HEK293 (cell line): ENCODE data around the gene C20orf96.

Source experiments
- CTCF ChIA-PET: fragments of 350-600 bp; formaldehyde crosslinking; extraction: SDS; loops from one replicate; lab custom pipeline; 2021; ENCODE audit warnings: antibody characterized with exemption; lab: Yijun Ruan, JAX
- POLR2A ChIA-PET: fragments of 300-600 bp; formaldehyde crosslinking; extraction: SDS; loops from one replicate; lab custom pipeline; 2020; ENCODE audit warnings: antibody characterized with exemption, inconsistent platforms; lab: Yijun Ruan, JAX
- H3K27ac ChIP-seq: fragments of 200-500 bp; sonication (Bioruptor generic); 2 replicates; pipeline ENCODE4 v1.5.1; 2014; ENCODE audit warnings: low read depth, low read length, control low read depth, inconsistent platforms; ENCODE audit errors: extremely low read depth
- H3K36me3 ChIP-seq, 2 experiments: fragments of 200-500 bp in 1 of 2; sonication (Bioruptor generic) in 1 of 2; 1 replicate in 1 of 2; 2 replicates in 1 of 2; pipeline ENCODE4 v1.5.1; 2014 to 2017; ENCODE audit warnings: inconsistent platforms in 2 of 2, low read length in 2 of 2; ENCODE audit not compliant: control insufficient read depth in 2 of 2, insufficient read depth in 1 of 2
- H3K4me1 ChIP-seq: fragments of 200-500 bp; sonication (Bioruptor generic); 2 replicates; pipeline ENCODE4 v1.5.1; 2014; ENCODE audit warnings: mild to moderate bottlenecking, low read length, inconsistent platforms; ENCODE audit not compliant: control insufficient read depth, insufficient read depth
- H3K4me3 ChIP-seq: 2 replicates; pipeline ENCODE4 v1.5.1; 2011; ENCODE audit warnings: low read depth, mild to moderate bottlenecking, control low read depth, low read length, moderate library complexity
- H3K9me3 ChIP-seq: fragments of 200-500 bp; sonication (Bioruptor generic); 2 replicates; pipeline ENCODE4 v1.5.1; 2014; ENCODE audit warnings: low read depth, low read length, inconsistent platforms; ENCODE audit not compliant: control insufficient read depth, insufficient read depth
- EGR2 ChIP-seq: fragments of 450-650 bp; formaldehyde crosslinking; IDR thresholded peaks from 2 replicates; pipeline ENCODE4 v1.5.1; 2016; ENCODE audit warnings: low read depth, missing biosample characterization, missing genetic modification characterization
- GLI2 ChIP-seq: fragments of 450-650 bp; formaldehyde crosslinking; IDR thresholded peaks from 2 replicates; pipeline ENCODE4; 2017; ENCODE audit warnings: missing biosample characterization, missing genetic modification characterization, low read depth, borderline replicate concordance
- GLI4 ChIP-seq: fragments of 450-650 bp; formaldehyde crosslinking; IDR thresholded peaks from 2 replicates; pipeline ENCODE4 v1.5.1; 2016; ENCODE audit warnings: missing biosample characterization, missing genetic modification characterization
- KLF1 ChIP-seq: fragments of 450-650 bp; formaldehyde crosslinking; IDR thresholded peaks from 2 replicates; pipeline ENCODE4 v1.5.1; 2016; ENCODE audit warnings: missing biosample characterization, missing genetic modification characterization
- KLF9 ChIP-seq: fragments of 450-650 bp; formaldehyde crosslinking; IDR thresholded peaks from 2 replicates; pipeline ENCODE4 v1.5.1; 2016; ENCODE audit warnings: missing biosample characterization, missing genetic modification characterization, low read depth
- PRDM1 ChIP-seq: fragments of 450-650 bp; formaldehyde crosslinking; IDR thresholded peaks from 2 replicates; pipeline ENCODE4; 2016; ENCODE audit warnings: missing biosample characterization, missing genetic modification characterization
- SCRT2 ChIP-seq: fragments of 450-650 bp; formaldehyde crosslinking; IDR thresholded peaks from 2 replicates; pipeline ENCODE4 v1.5.1; 2016; ENCODE audit warnings: missing biosample characterization, missing genetic modification characterization
- SETDB1 ChIP-seq: IDR thresholded peaks from one replicate; pipeline ENCODE4 v1.6.1; 2017; ENCODE audit warnings: mild to moderate bottlenecking, low read length, moderate library complexity, mixed read lengths; ENCODE audit not compliant: insufficient read length
- ZBTB8A ChIP-seq: fragments of 450-650 bp; formaldehyde crosslinking; IDR thresholded peaks from 2 replicates; pipeline ENCODE4 v1.5.1; 2016; ENCODE audit warnings: missing biosample characterization, missing genetic modification characterization
- ZFP3 ChIP-seq: fragments of 450-650 bp; formaldehyde crosslinking; IDR thresholded peaks from 2 replicates; pipeline ENCODE4 v1.5.1; 2016; ENCODE audit warnings: low read depth, missing biosample characterization, missing genetic modification characterization
- ZNF10 ChIP-seq: fragments of 450-650 bp; formaldehyde crosslinking; IDR thresholded peaks from 2 replicates; pipeline ENCODE4 v1.5.1; 2017; ENCODE audit warnings: missing biosample characterization, missing genetic modification characterization
- ZNF2 ChIP-seq: fragments of 450-650 bp; formaldehyde crosslinking; IDR thresholded peaks from 2 replicates; pipeline ENCODE4 v1.5.1; 2016; ENCODE audit warnings: missing biosample characterization, missing genetic modification characterization
- ZNF221 ChIP-seq: fragments of 450-650 bp; formaldehyde crosslinking; IDR thresholded peaks from 2 replicates; pipeline ENCODE4 v1.5.1; 2017; ENCODE audit warnings: missing biosample characterization, missing genetic modification characterization, borderline replicate concordance
- ZNF24 ChIP-seq: fragments of 450-650 bp; formaldehyde crosslinking; IDR thresholded peaks from 2 replicates; pipeline ENCODE4 v1.5.1; 2016; ENCODE audit warnings: missing biosample characterization, missing genetic modification characterization
- ZNF274 ChIP-seq, 2 experiments: fragments of 200-500 bp in 1 of 2; fragments of 450-650 bp in 1 of 2; sonication (Bioruptor generic) in 1 of 2; formaldehyde crosslinking in 1 of 2; IDR thresholded peaks; 2 replicates each; pipeline versions ENCODE4 v1.5.1 to v1.6.1; 2014 to 2016; ENCODE audit warnings: borderline replicate concordance in 1 of 2, inconsistent platforms in 1 of 2, low read length in 1 of 2, missing biosample characterization in 1 of 2, missing genetic modification characterization in 1 of 2
- ZNF394 ChIP-seq: fragments of 450-650 bp; formaldehyde crosslinking; IDR thresholded peaks from 2 replicates; pipeline ENCODE4 v1.5.1; 2016; ENCODE audit warnings: missing biosample characterization, missing genetic modification characterization, mild to moderate bottlenecking, moderate library complexity, borderline replicate concordance
- ZNF501 ChIP-seq: fragments of 450-650 bp; formaldehyde crosslinking; IDR thresholded peaks from 2 replicates; pipeline ENCODE4 v1.5.1; 2016; ENCODE audit warnings: missing biosample characterization, missing genetic modification characterization
- ZNF600 ChIP-seq: fragments of 450-650 bp; formaldehyde crosslinking; IDR thresholded peaks from 2 replicates; pipeline ENCODE4 v1.5.1; 2016; ENCODE audit warnings: missing biosample characterization, missing genetic modification characterization
- ZNF654 ChIP-seq: fragments of 450-650 bp; formaldehyde crosslinking; IDR thresholded peaks from 2 replicates; pipeline ENCODE4 v1.5.1; 2016; ENCODE audit warnings: low read depth, missing biosample characterization, missing genetic modification characterization
- ZNF692 ChIP-seq: fragments of 450-650 bp; formaldehyde crosslinking; IDR thresholded peaks from 2 replicates; pipeline ENCODE4 v1.5.1; 2016; ENCODE audit warnings: missing biosample characterization, missing genetic modification characterization
- ZNF791 ChIP-seq: fragments of 450-650 bp; formaldehyde crosslinking; IDR thresholded peaks from 2 replicates; pipeline ENCODE4 v1.5.1; 2016; ENCODE audit warnings: missing biosample characterization, missing genetic modification characterization
- ZNF830 ChIP-seq: fragments of 450-650 bp; IDR thresholded peaks from 2 replicates; pipeline ENCODE4 v1.5.0; 2018; ENCODE audit warnings: missing biosample characterization, missing genetic modification characterization, low read depth, mild to moderate bottlenecking, moderate library complexity
- ZSCAN30 ChIP-seq: fragments of 450-650 bp; IDR thresholded peaks from 2 replicates; pipeline ENCODE4 v1.5.1; 2018; ENCODE audit warnings: missing biosample characterization, mild to moderate bottlenecking, missing genetic modification characterization, moderate library complexity
- ZXDB ChIP-seq: fragments of 450-650 bp; formaldehyde crosslinking; IDR thresholded peaks from 2 replicates; pipeline ENCODE4 v1.5.1; 2016; ENCODE audit warnings: missing biosample characterization, missing genetic modification characterization
- TF ChIP-seq, protein P1 (sequence below): fragments of 450-650 bp; formaldehyde crosslinking; IDR thresholded peaks from 2 replicates; pipeline ENCODE4 v1.5.1; 2016; ENCODE audit warnings: missing biosample characterization, missing genetic modification characterization
- TF ChIP-seq, protein P2 (sequence below): fragments of 450-650 bp; formaldehyde crosslinking; IDR thresholded peaks from 2 replicates; pipeline ENCODE4 v1.5.1; 2016; ENCODE audit warnings: missing biosample characterization, missing genetic modification characterization, low read depth
- TF ChIP-seq, protein P3 (sequence below): fragments of 450-650 bp; formaldehyde crosslinking; IDR thresholded peaks from 2 replicates; pipeline ENCODE4 v1.5.1; 2017; ENCODE audit warnings: missing biosample characterization, mild to moderate bottlenecking, missing genetic modification characterization, moderate library complexity

C20orf96 gene

DNA sequence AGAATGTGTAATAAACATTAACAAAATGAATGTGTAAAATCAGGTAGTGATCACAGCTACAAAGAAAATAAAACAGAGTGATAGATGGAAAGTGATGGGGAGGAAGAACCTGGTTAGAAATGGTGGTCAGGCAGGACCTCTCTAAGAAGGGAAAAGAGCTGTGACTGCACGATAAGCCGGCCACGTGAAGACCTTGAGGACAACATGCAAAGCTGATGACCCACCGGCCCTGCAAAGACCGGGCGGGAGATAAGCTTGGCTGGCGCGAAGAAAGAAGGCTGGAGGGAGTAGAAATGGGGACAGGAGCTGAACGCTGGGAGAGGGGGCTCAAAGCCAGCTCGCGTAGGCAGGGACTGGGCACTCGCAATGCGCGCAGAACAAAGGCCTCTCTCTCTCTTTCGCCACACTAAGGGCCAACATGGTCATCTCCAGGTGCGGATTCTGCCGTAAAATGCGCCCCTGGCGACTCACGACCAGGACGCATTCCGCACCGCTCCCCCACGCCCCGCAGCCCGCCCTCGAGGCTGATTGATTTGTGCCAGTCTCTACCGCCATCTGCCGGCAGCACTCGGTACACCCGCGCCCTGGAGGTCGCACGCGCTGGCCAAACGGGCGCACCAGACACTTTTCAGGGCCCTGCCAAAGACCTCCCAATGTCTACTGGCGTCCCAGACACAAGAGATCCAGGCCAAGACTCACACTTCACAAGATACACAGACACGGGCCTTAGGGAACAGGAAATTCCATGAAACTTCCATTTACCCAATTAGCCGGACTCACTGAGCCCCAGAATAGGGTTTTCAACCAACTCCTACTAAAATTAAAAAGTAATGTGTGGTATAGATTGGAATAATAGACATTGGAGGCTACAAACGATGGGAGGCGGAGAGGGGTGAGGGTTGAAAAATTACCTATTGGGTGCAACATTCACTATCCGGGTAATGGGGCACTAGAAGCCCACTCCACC, 23.7 kb downstream of the C20orf96 start (continued):
- peak; percentile 85 for TF ChIP-seq ZXDB (tag by site-specific recombination)
- TF ChIP-seq, protein P1, sequence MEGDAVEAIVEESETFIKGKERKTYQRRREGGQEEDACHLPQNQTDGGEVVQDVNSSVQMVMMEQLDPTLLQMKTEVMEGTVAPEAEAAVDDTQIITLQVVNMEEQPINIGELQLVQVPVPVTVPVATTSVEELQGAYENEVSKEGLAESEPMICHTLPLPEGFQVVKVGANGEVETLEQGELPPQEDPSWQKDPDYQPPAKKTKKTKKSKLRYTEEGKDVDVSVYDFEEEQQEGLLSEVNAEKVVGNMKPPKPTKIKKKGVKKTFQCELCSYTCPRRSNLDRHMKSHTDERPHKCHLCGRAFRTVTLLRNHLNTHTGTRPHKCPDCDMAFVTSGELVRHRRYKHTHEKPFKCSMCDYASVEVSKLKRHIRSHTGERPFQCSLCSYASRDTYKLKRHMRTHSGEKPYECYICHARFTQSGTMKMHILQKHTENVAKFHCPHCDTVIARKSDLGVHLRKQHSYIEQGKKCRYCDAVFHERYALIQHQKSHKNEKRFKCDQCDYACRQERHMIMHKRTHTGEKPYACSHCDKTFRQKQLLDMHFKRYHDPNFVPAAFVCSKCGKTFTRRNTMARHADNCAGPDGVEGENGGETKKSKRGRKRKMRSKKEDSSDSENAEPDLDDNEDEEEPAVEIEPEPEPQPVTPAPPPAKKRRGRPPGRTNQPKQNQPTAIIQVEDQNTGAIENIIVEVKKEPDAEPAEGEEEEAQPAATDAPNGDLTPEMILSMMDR (tag by site-specific recombination), result peak; percentile 98
- peak; percentile 29; the same call in 1 of the 2 replicates for TF ChIP-seq SCRT2
- TF ChIP-seq ZBTB8A (tag by site-specific recombination), result 0 out of 2 replicates have a peak, but pooled peaks have one; percentile 68
- TF ChIP-seq ZNF654 (tag by site-specific recombination), result peak; percentile 85
- TF ChIP-seq ZNF791 (tag by site-specific recombination), result no peak
- 0 out of 2 replicates have a peak, but pooled peaks have one; percentile 13 for TF ChIP-seq ZSCAN30 (tag by site-specific recombination)
- TF ChIP-seq ZNF501 (tag by site-specific recombination), result 0 out of 2 replicates have a peak, but pooled peaks have one; percentile 57
- no peak for TF ChIP-seq ZNF10 (tag by site-specific recombination)
- TF ChIP-seq KLF1, result peak; percentile 49; the same call in 1 of the 2 replicates
- TF ChIP-seq ZNF24, result 0 out of 2 replicates have a peak, but pooled peaks have one; percentile 52
- TF ChIP-seq KLF9 (tag by site-specific recombination), result peak; percentile 62; the same call in 1 of the 2 replicates
- TF ChIP-seq, protein P2, sequence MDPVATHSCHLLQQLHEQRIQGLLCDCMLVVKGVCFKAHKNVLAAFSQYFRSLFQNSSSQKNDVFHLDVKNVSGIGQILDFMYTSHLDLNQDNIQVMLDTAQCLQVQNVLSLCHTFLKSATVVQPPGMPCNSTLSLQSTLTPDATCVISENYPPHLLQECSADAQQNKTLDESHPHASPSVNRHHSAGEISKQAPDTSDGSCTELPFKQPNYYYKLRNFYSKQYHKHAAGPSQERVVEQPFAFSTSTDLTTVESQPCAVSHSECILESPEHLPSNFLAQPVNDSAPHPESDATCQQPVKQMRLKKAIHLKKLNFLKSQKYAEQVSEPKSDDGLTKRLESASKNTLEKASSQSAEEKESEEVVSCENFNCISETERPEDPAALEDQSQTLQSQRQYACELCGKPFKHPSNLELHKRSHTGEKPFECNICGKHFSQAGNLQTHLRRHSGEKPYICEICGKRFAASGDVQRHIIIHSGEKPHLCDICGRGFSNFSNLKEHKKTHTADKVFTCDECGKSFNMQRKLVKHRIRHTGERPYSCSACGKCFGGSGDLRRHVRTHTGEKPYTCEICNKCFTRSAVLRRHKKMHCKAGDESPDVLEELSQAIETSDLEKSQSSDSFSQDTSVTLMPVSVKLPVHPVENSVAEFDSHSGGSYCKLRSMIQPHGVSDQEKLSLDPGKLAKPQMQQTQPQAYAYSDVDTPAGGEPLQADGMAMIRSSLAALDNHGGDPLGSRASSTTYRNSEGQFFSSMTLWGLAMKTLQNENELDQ (tag by site-specific recombination), result no peak
- TF ChIP-seq ZNF2, result peak; percentile 46; the same call in 1 of the 2 replicates
- TF ChIP-seq SETDB1, result no peak

GRCh38 chr20:263701-264100, 26.8 kb downstream of the C20orf96 start:
- CTCF ChIA-PET, result interaction anchor here (0.6 to 0.8 kb wide), 2 partner anchors 64 to 68 kb away, joined by 3 read pairs; no protein-coding TSS in a partner anchor
- H3K4me1 ChIP-seq, result no peaks in the 10 kb centered on the region
- POLR2A ChIA-PET, result interaction anchor here (0.6 kb wide), 1 partner anchor 10 kb away, joined by 3 read pairs; no protein-coding TSS in a partner anchor
- H3K36me3 ChIP-seq, result no peaks in the 10 kb centered on the region
- H3K9me3 ChIP-seq, result no peaks in the 10 kb centered on the region
- no peak overlapping the region for H3K27ac ChIP-seq
- H3K4me3 ChIP-seq, result no peak overlapping the region
- TF ChIP-seq GLI2 (tag by site-specific recombination) (no peak), ZNF274 (IDR thresholded peaks at IDR 0.05; ENCODE audit: low read length) (no peak), ZNF274 (tag by site-specific recombination; IDR thresholded peaks at IDR 0.05; ENCODE audit: borderline replicate concordance) (no peak), ZNF221 (no peak), PRDM1 (tag by site-specific recombination) (no peak), ZBTB8A (tag by site-specific recombination) (no peak), ZNF692 (tag by site-specific recombination) (no peak), ZNF830 (tag by site-specific recombination) (no peak), ZFP3 (no peak), SCRT2 (no peak), EGR2 (tag by site-specific recombination) (no peak), ZNF600 (tag by site-specific recombination) (no peak), ZNF394 (tag by site-specific recombination) (no peak), GLI4 (tag by site-specific recombination) (no peak)
- TF ChIP-seq, protein P3, sequence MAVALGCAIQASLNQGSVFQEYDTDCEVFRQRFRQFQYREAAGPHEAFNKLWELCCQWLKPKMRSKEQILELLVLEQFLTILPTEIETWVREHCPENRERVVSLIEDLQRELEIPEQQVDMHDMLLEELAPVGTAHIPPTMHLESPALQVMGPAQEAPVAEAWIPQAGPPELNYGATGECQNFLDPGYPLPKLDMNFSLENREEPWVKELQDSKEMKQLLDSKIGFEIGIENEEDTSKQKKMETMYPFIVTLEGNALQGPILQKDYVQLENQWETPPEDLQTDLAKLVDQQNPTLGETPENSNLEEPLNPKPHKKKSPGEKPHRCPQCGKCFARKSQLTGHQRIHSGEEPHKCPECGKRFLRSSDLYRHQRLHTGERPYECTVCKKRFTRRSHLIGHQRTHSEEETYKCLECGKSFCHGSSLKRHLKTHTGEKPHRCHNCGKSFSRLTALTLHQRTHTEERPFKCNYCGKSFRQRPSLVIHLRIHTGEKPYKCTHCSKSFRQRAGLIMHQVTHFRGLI, result no peak
